IMR-90 (cell line): ENCODE results near the gene FRMD1. TPM values are rescaled to one million over a fixed set of nuclear protein-coding genes. Genes with fewer than 3 reads are reported as not detected.

Source experiments
- ATAC-seq: fragments of 200-7000 bp; cut with Tn5 transposase; 2 replicates; pipeline ENCODE4 v1.9.1; 2020; ENCODE audit warnings: low read depth, mild to moderate bottlenecking, moderate library complexity
- BruUV-seq: library from RNA; stranded (reverse); fragments of 400-500 nt; replicated peaks from 2 replicates; lab custom pipeline; 2021; lab: Mats Ljungman, UMichigan
- CTCF ChIA-PET: fragments of 300-600 bp; formaldehyde crosslinking; extraction: SDS; loops from one replicate; lab custom pipeline; 2021; ENCODE audit warnings: antibody characterized with exemption; lab: Yijun Ruan, JAX
- POLR2A ChIA-PET: fragments of 300-600 bp; sonication (Branson Sonifier 250); formaldehyde crosslinking; loops from one replicate; lab custom pipeline; 2022; ENCODE audit warnings: antibody characterized with exemption; ENCODE audit not compliant: unreplicated experiment; lab: Charles Lee
- DNase-seq: peaks from one replicate; pipeline ENCODE4 v3.0.0; 2013
- H2AFZ ChIP-seq: replicated peaks from 2 replicates; pipeline ENCODE3; 2013; ENCODE audit warnings: low read length, mild to moderate bottlenecking; ENCODE audit not compliant: poor library complexity
- H2AK5ac ChIP-seq: 2 replicates; pipeline ENCODE4 v1.6.1; 2013; ENCODE audit warnings: low read depth, low read length, inconsistent platforms
- H2AK9ac ChIP-seq: replicated peaks from 2 replicates; pipeline ENCODE3; 2013; ENCODE audit warnings: mild to moderate bottlenecking, low read depth, low read length, moderate library complexity; ENCODE audit not compliant: poor library complexity
- H2BK120ac ChIP-seq: 2 replicates; pipeline ENCODE4 v1.6.1; 2013; ENCODE audit warnings: low read depth, low read length, inconsistent platforms
- H2BK15ac ChIP-seq: 3 replicates; pipeline ENCODE4 v1.6.1; 2013; ENCODE audit warnings: low read depth, low read length, inconsistent platforms
- H2BK20ac ChIP-seq: 2 replicates; pipeline ENCODE4 v1.6.1; 2013; ENCODE audit warnings: low read depth, mild to moderate bottlenecking, inconsistent platforms, low read length, moderate library complexity
- H2BK5ac ChIP-seq: 2 replicates; pipeline ENCODE4 v1.6.1; 2013; ENCODE audit warnings: mild to moderate bottlenecking, low read depth, low read length, inconsistent platforms; ENCODE audit not compliant: poor library complexity, severe bottlenecking
- H3K14ac ChIP-seq: replicated peaks from 2 replicates; pipeline ENCODE4 v1.6.1; 2013; ENCODE audit warnings: low read depth, low read length, inconsistent platforms
- H3K18ac ChIP-seq: 2 replicates; pipeline ENCODE4 v1.6.1; 2013; ENCODE audit warnings: low read depth, low read length, control low read depth
- H3K23ac ChIP-seq: 2 replicates; pipeline ENCODE4 v1.6.1; 2013; ENCODE audit warnings: low read depth, low read length, inconsistent platforms
- H3K27ac ChIP-seq: 2 replicates; pipeline ENCODE4 v1.5.1; 2013; ENCODE audit warnings: mild to moderate bottlenecking, control low read depth, low read length; ENCODE audit not compliant: insufficient read depth
- H3K27me3 ChIP-seq: 2 replicates; pipeline ENCODE4 v1.6.1; 2013; ENCODE audit warnings: low read length; ENCODE audit not compliant: control insufficient read depth, insufficient read depth
- H3K36me3 ChIP-seq: 2 replicates; pipeline ENCODE4 v1.6.1; 2013; ENCODE audit warnings: low read length, mixed read lengths; ENCODE audit not compliant: control insufficient read depth, insufficient read depth
- H3K4ac ChIP-seq: 2 replicates; pipeline ENCODE4 v1.6.1; 2013; ENCODE audit warnings: low read depth, low read length, inconsistent platforms
- H3K4me1 ChIP-seq: 2 replicates; pipeline ENCODE4 v1.6.1; 2013; ENCODE audit warnings: low read length, mixed read lengths; ENCODE audit not compliant: control insufficient read depth, insufficient read depth
- H3K4me2 ChIP-seq: 2 replicates; pipeline ENCODE4 v1.6.1; 2013; ENCODE audit warnings: low read depth, mild to moderate bottlenecking, control low read depth, low read length, moderate library complexity
- H3K4me3 ChIP-seq: 2 replicates; pipeline ENCODE4 v1.5.1; 2013; ENCODE audit warnings: low read depth, mild to moderate bottlenecking, control low read depth, low read length, moderate library complexity; ENCODE audit not compliant: insufficient read depth
- H3K56ac ChIP-seq: 2 replicates; pipeline ENCODE4 v1.6.1; 2013; ENCODE audit warnings: low read length, inconsistent platforms; ENCODE audit not compliant: insufficient read depth; ENCODE audit errors: extremely low read depth
- H3K79me1 ChIP-seq, 2 experiments: 2 replicates each; pipeline ENCODE4 v1.6.1; 2013; ENCODE audit warnings: low read length in 2 of 2, inconsistent platforms in 1 of 2, low read depth in 1 of 2
- H3K9ac ChIP-seq: 2 replicates; pipeline ENCODE4 v1.6.1; 2013; ENCODE audit warnings: low read depth, low read length, control low read depth
- H3K9me1 ChIP-seq: 2 replicates; pipeline ENCODE4 v1.6.1; 2013; ENCODE audit warnings: low read length, inconsistent platforms; ENCODE audit not compliant: insufficient read depth
- H3K9me3 ChIP-seq: 2 replicates; pipeline ENCODE4 v1.6.1; 2013; ENCODE audit warnings: low read length; ENCODE audit not compliant: control insufficient read depth, insufficient read depth
- H4K20me1 ChIP-seq: 2 replicates; pipeline ENCODE4 v1.6.1; 2013; ENCODE audit warnings: low read length, inconsistent platforms; ENCODE audit not compliant: insufficient read depth
- H4K5ac ChIP-seq: 2 replicates; pipeline ENCODE4 v1.6.1; 2013; ENCODE audit warnings: mild to moderate bottlenecking, low read depth, low read length, control low read depth
- H4K8ac ChIP-seq, 2 experiments: 2 replicates each; pipeline ENCODE4 v1.6.1; 2013; ENCODE audit warnings: low read depth in 2 of 2, low read length in 2 of 2, control low read depth in 1 of 2, inconsistent platforms in 1 of 2
- H4K91ac ChIP-seq: 2 replicates; pipeline ENCODE4 v1.6.1; 2013; ENCODE audit warnings: low read depth, low read length, inconsistent platforms; ENCODE audit not compliant: insufficient read depth
- BHLHE40 ChIP-seq: fragments of 150-350 bp; IDR thresholded peaks from 2 replicates; pipeline ENCODE4 v1.6.1; 2016; ENCODE audit warnings: mild to moderate bottlenecking, low read depth, low read length
- CHD1 ChIP-seq: IDR thresholded peaks from 2 replicates; pipeline ENCODE4 v1.6.1; 2012; ENCODE audit warnings: low read depth, low read length, improper control_type of control experiment
- FOS ChIP-seq: fragments of 150-350 bp; IDR thresholded peaks from 2 replicates; pipeline ENCODE4 v1.6.1; 2016; ENCODE audit warnings: low read depth, low read length
- MAZ ChIP-seq: IDR thresholded peaks from 2 replicates; pipeline ENCODE4 v1.6.1; 2012; ENCODE audit warnings: low read depth, mild to moderate bottlenecking, low read length, improper control_type of control experiment, moderate library complexity, borderline replicate concordance
- POLR2A ChIP-seq: IDR thresholded peaks from 2 replicates; pipeline ENCODE4 v1.6.1; 2012; ENCODE audit warnings: mild to moderate bottlenecking, low read depth, low read length
- RFX5 ChIP-seq: IDR thresholded peaks from 2 replicates; pipeline ENCODE4 v1.8.0; 2012; ENCODE audit warnings: low read depth, mild to moderate bottlenecking, low read length, moderate library complexity
- SMC3 ChIP-seq: fragments of 150-350 bp; IDR thresholded peaks from 2 replicates; pipeline ENCODE4 v1.6.1; 2016; ENCODE audit warnings: low read depth, mild to moderate bottlenecking, antibody characterized with exemption, low read length, moderate library complexity
- USF2 ChIP-seq: fragments of 150-350 bp; IDR thresholded peaks from 2 replicates; pipeline ENCODE4 v1.6.1; 2017; ENCODE audit warnings: mild to moderate bottlenecking, antibody characterized with exemption, low read length, low read depth
- WGBS, 2 experiments: methylation state at CpG; one replicate each; pipeline versions ENCODE4 v1.1.5 to v1.1.7; 2013; ENCODE audit warnings: missing lambda C conversion rate in 2 of 2; ENCODE audit not compliant: insufficient read length in 1 of 2; ENCODE audit errors: extremely low coverage in 2 of 2; 5-methylcytosine and 5-hydroxymethylcytosine counted together
- dilution Hi-C: fragments of 300-500 bp; cut with HindIII; formaldehyde crosslinking; loops from one replicate; pipeline ENCODE4 v1.14.3; 2018; ENCODE audit warnings: low sequenced_read_pairs; ENCODE audit not compliant: unreplicated experiment
- in situ Hi-C: fragments of 300-500 bp; cut with MboI; formaldehyde crosslinking; loops from 3 replicates; pipeline ENCODE4 v1.14.3; 2019; ENCODE audit warnings: low sequenced_read_pairs, inconsistent platforms, mixed read lengths
- intact Hi-C: fragments of 100-400 bp; cut with micrococcal nuclease; formaldehyde crosslinking; loops from 2 replicates; pipeline ENCODE4 v1.10.0; 2022
- polyA plus RNA-seq, 3 experiments: library from polyadenylated mRNA; depleted of rRNA; stranded (reverse); fragments of >200 nt; gene quantifications; 2 replicates each; pipeline ENCODE4 v1.2.3, GENCODE V29; 2012; ENCODE audit warnings: low replicate concordance in 1 of 3
- total RNA-seq: library from RNA; depleted of rRNA; stranded (reverse); fragments of >200 nt; gene quantifications from 2 replicates; pipeline ENCODE4 v1.2.3, GENCODE V29; 2012
- TF ChIP-seq, protein P1 (sequence below): fragments of 150-350 bp; IDR thresholded peaks from 2 replicates; pipeline ENCODE4 v1.6.1; 2016; ENCODE audit warnings: low read depth, mild to moderate bottlenecking, low read length, moderate library complexity, borderline replicate concordance
- TF ChIP-seq, protein P2 (sequence below): conservative IDR thresholded peaks from 2 replicates; pipeline ENCODE4 v1.5.1; 2012; ENCODE audit warnings: mild to moderate bottlenecking, low read depth, low read length, improper control_type of control experiment

The FRMD1 gene
- total and polyA plus RNA-seq, 2 of the 4 experiments (the other 2 are of a cell fraction) = not detected

GRCh38 chr6:168128006-168128630 is 49.1 kb upstream of the FRMD1 start:
- Histone ChIP-seq H3K4me2 (no peak overlapping the region), H3K79me1 (no peaks in the 10 kb centered on the region), H2BK15ac (no peak overlapping the region), H3K9me3 (no peaks in the 10 kb centered on the region), H2BK5ac (no peak overlapping the region), H3K9me1 (no peaks in the 10 kb centered on the region), H4K91ac (no peak overlapping the region), H2BK20ac (no peak overlapping the region), H4K8ac (no peak overlapping the region), H3K23ac (no peak overlapping the region), H3K18ac (no peak overlapping the region), H3K56ac (no peak overlapping the region), H2AFZ (no peak overlapping the region), H3K27ac (no peak overlapping the region), H3K9ac (no peak overlapping the region), H2BK120ac (no peak overlapping the region), H4K20me1 (no peaks in the 10 kb centered on the region), H3K4ac (no peak overlapping the region), H3K36me3 (no peaks in the 10 kb centered on the region), H3K4me3 (no peak overlapping the region), H2AK5ac (no peak overlapping the region), H3K27me3 (peaks cover 11% of the 10 kb centered on the region), H2AK9ac (no peak overlapping the region), H4K5ac (no peak overlapping the region), H3K14ac (no peak overlapping the region), H3K4me1 (peaks cover 2% of the 10 kb centered on the region; the same call in 1 of the 2 replicates)
- 76% methylated on average over 3 of the region's 19 CpGs; no CpG with 5 or more reads in 1 of the 2 experiments for WGBS, 2 experiments
- DNase-seq (no peak), ATAC-seq (no peak)
- dilution Hi-C loops (no loop called here), in situ Hi-C loops (no loop called here), intact Hi-C loops (no loop called here)
- TF ChIP-seq RFX5 (no peak), POLR2A (no peak), MAZ (no peak), FOS (no peak), CHD1 (no peak), USF2 (no peak), BHLHE40 (no peak), SMC3 (no peak)
- TF ChIP-seq, protein P1, sequence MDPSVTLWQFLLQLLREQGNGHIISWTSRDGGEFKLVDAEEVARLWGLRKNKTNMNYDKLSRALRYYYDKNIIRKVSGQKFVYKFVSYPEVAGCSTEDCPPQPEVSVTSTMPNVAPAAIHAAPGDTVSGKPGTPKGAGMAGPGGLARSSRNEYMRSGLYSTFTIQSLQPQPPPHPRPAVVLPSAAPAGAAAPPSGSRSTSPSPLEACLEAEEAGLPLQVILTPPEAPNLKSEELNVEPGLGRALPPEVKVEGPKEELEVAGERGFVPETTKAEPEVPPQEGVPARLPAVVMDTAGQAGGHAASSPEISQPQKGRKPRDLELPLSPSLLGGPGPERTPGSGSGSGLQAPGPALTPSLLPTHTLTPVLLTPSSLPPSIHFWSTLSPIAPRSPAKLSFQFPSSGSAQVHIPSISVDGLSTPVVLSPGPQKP = no peak
- TF ChIP-seq, protein P2, sequence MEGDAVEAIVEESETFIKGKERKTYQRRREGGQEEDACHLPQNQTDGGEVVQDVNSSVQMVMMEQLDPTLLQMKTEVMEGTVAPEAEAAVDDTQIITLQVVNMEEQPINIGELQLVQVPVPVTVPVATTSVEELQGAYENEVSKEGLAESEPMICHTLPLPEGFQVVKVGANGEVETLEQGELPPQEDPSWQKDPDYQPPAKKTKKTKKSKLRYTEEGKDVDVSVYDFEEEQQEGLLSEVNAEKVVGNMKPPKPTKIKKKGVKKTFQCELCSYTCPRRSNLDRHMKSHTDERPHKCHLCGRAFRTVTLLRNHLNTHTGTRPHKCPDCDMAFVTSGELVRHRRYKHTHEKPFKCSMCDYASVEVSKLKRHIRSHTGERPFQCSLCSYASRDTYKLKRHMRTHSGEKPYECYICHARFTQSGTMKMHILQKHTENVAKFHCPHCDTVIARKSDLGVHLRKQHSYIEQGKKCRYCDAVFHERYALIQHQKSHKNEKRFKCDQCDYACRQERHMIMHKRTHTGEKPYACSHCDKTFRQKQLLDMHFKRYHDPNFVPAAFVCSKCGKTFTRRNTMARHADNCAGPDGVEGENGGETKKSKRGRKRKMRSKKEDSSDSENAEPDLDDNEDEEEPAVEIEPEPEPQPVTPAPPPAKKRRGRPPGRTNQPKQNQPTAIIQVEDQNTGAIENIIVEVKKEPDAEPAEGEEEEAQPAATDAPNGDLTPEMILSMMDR = no peak
- ChIA-PET CTCF (no interaction called here), POLR2A (no interaction called here)
- no TSS peak for BruUV-seq
